H1 (cell line): ENCODE data around the gene ARHGAP8. TPM values are rescaled to one million over a fixed set of nuclear protein-coding genes. Genes with fewer than 3 reads are reported as not detected.
"Not testable (repeated sequence)": the region's sequence is repeated elsewhere in the genome, so short reads cannot be mapped to it uniquely, and the experiment has no call there.

Experiments used
- CTCF ChIA-PET: fragments of 300-600 bp; sonication (Branson Sonifier 250); formaldehyde crosslinking; loops from one replicate; lab custom pipeline; 2021; ENCODE audit not compliant: partially characterized antibody; lab: Charles Lee
- POLR2A ChIA-PET: fragments of 300-600 bp; sonication (Branson Sonifier 250); formaldehyde crosslinking; loops from one replicate; lab custom pipeline; 2021; ENCODE audit warnings: inconsistent platforms; ENCODE audit not compliant: partially characterized antibody; lab: Charles Lee
- DNase-seq, 2 experiments: peaks; one replicate each; pipeline versions ENCODE4 v3.0.0 to v3.0.0-alpha.2; 2010 to 2022; ENCODE audit warnings: low spot score in 2 of 2, low read depth in 1 of 2, mixed read lengths in 1 of 2
- FAIRE-seq: peaks from 2 replicates; lab custom pipeline; 2011; peaks lifted over from hg19 to GRCh38; lab: Jason Lieb, UNC
- H2AFZ ChIP-seq: 2 replicates; pipeline ENCODE4 v1.8.1; 2012; ENCODE audit warnings: low read length, inconsistent platforms
- H2AK5ac ChIP-seq: 2 replicates; pipeline ENCODE4 v1.6.1; 2013; ENCODE audit warnings: low read depth, low read length
- H2BK120ac ChIP-seq: replicated peaks from 2 replicates; pipeline ENCODE3; 2013; ENCODE audit warnings: low read depth, low read length, inconsistent platforms
- H2BK12ac ChIP-seq: 2 replicates; pipeline ENCODE4 v1.6.1; 2013; ENCODE audit warnings: low read depth, low read length
- H2BK15ac ChIP-seq: 2 replicates; pipeline ENCODE4 v1.6.1; 2013; ENCODE audit warnings: low read length
- H2BK20ac ChIP-seq: 2 replicates; pipeline ENCODE4 v1.6.1; 2013; ENCODE audit warnings: low read length
- H2BK5ac ChIP-seq: 2 replicates; pipeline ENCODE4 v1.6.1; 2013; ENCODE audit warnings: low read depth, low read length
- H3K14ac ChIP-seq: 2 replicates; pipeline ENCODE4 v1.6.1; 2013; ENCODE audit warnings: inconsistent platforms; ENCODE audit not compliant: insufficient read length
- H3K18ac ChIP-seq: 2 replicates; pipeline ENCODE4 v1.6.1; 2013; ENCODE audit warnings: low read length; ENCODE audit errors: extremely low read depth
- H3K23ac ChIP-seq: 2 replicates; pipeline ENCODE4 v1.6.1; 2013; ENCODE audit warnings: inconsistent platforms; ENCODE audit not compliant: insufficient read length
- H3K23me2 ChIP-seq: 2 replicates; pipeline ENCODE4 v1.6.1; 2013; ENCODE audit warnings: low read depth, low read length
- H3K27ac ChIP-seq: 2 replicates; pipeline ENCODE4 v1.6.1; 2011; ENCODE audit warnings: low read depth, low read length, inconsistent platforms
- H3K27me3 ChIP-seq, 4 experiments: replicated peaks in 1 of 4; 1 replicate in 1 of 4; 2 replicates in 3 of 4; pipeline versions ENCODE4 v1.6.1 to v1.8.1; 2011 to 2013; ENCODE audit warnings: low read length in 3 of 4, mild to moderate bottlenecking in 3 of 4, inconsistent platforms in 2 of 4, mixed read lengths in 2 of 4, moderate library complexity in 1 of 4; ENCODE audit not compliant: control insufficient read depth in 3 of 4, insufficient read depth in 3 of 4; ENCODE audit errors: extremely low read depth in 1 of 4
- H3K36me3 ChIP-seq, 4 experiments: 2 replicates each; pipeline versions ENCODE4 v1.6.1 to v1.8.1; 2011 to 2013; ENCODE audit warnings: mild to moderate bottlenecking in 4 of 4, low read length in 3 of 4, moderate library complexity in 2 of 4, control low read depth in 1 of 4, inconsistent platforms in 1 of 4; ENCODE audit not compliant: insufficient read depth in 4 of 4, control insufficient read depth in 2 of 4
- H3K4ac ChIP-seq: replicated peaks from 2 replicates; pipeline ENCODE3; 2013; ENCODE audit warnings: low read length, low read depth, mixed read lengths, inconsistent platforms; ENCODE audit not compliant: insufficient read length
- H3K4me1 ChIP-seq, 4 experiments: replicated peaks in 1 of 4; 1 replicate in 1 of 4; 2 replicates in 3 of 4; pipeline versions ENCODE4 v1.6.1 to v1.8.1; 2011 to 2013; ENCODE audit warnings: low read length in 3 of 4, inconsistent platforms in 2 of 4, mixed read lengths in 1 of 4; ENCODE audit not compliant: insufficient read depth in 4 of 4, control insufficient read depth in 3 of 4
- H3K4me2 ChIP-seq, 2 experiments: 2 replicates each; pipeline versions ENCODE4 v1.6.1 to v1.8.1; 2011 to 2013; ENCODE audit warnings: low read depth in 2 of 2, low read length in 2 of 2, control low read depth in 1 of 2, inconsistent platforms in 1 of 2, mild to moderate bottlenecking in 1 of 2; ENCODE audit not compliant: insufficient read depth in 1 of 2
- H3K4me3 ChIP-seq, 4 experiments: fragments of 200-600, 300-600 bp in 1 of 4; sonication (generic), shearing (Covaris generic), sonication (Bioruptor Twin) in 1 of 4; 2 replicates each; pipeline versions ENCODE4 v1.5.1 to v1.8.1; 2011 to 2016; ENCODE audit warnings: low read length in 4 of 4, low read depth in 3 of 4, control low read depth in 2 of 4, inconsistent platforms in 2 of 4, mild to moderate bottlenecking in 2 of 4, mixed read lengths in 1 of 4, moderate library complexity in 1 of 4; ENCODE audit not compliant: insufficient read depth in 2 of 4; ENCODE audit errors: extremely low read depth in 1 of 4
- H3K56ac ChIP-seq: replicated peaks from 2 replicates; pipeline ENCODE3; 2013; ENCODE audit warnings: low read depth, mild to moderate bottlenecking, mixed read lengths, low read length, inconsistent platforms; ENCODE audit not compliant: insufficient read length
- H3K79me1 ChIP-seq: 2 replicates; pipeline ENCODE4 v1.6.1; 2013; ENCODE audit warnings: low read depth, low read length, control low read depth
- H3K79me2 ChIP-seq, 2 experiments: 2 replicates each; pipeline versions ENCODE4 v1.6.1 to v1.8.1; 2012 to 2013; ENCODE audit warnings: low read length in 2 of 2, mild to moderate bottlenecking in 2 of 2, inconsistent platforms in 1 of 2; ENCODE audit not compliant: insufficient read depth in 2 of 2, control insufficient read depth in 1 of 2
- H3K9ac ChIP-seq, 4 experiments: replicated peaks in 1 of 4; 1 replicate in 1 of 4; 2 replicates in 3 of 4; pipeline versions ENCODE4 v1.6.1 to v1.8.1; 2011 to 2013; ENCODE audit warnings: low read depth in 3 of 4, low read length in 3 of 4, control low read depth in 2 of 4, mild to moderate bottlenecking in 2 of 4, moderate library complexity in 2 of 4, inconsistent platforms in 1 of 4; ENCODE audit errors: extremely low read depth in 1 of 4
- H3K9me3 ChIP-seq, 2 experiments: 2 replicates each; pipeline versions ENCODE4 v1.6.1 to v1.8.1; 2012 to 2013; ENCODE audit warnings: mild to moderate bottlenecking in 2 of 2, moderate library complexity in 2 of 2, control low read depth in 1 of 2, inconsistent platforms in 1 of 2, low read depth in 1 of 2, low read length in 1 of 2, mixed read lengths in 1 of 2; ENCODE audit not compliant: insufficient read depth in 2 of 2
- H4K20me1 ChIP-seq, 2 experiments: replicated peaks in 1 of 2; 2 replicates each; pipeline versions ENCODE3 to v1.8.1; 2011 to 2013; ENCODE audit warnings: inconsistent platforms in 2 of 2, low read length in 2 of 2, mild to moderate bottlenecking in 1 of 2; ENCODE audit not compliant: insufficient read depth in 2 of 2, control insufficient read depth in 1 of 2
- H4K5ac ChIP-seq: 2 replicates; pipeline ENCODE4 v1.6.1; 2013; ENCODE audit warnings: low read length, low read depth, mixed read lengths, inconsistent platforms; ENCODE audit not compliant: insufficient read length
- H4K8ac ChIP-seq: 2 replicates; pipeline ENCODE4 v1.8.0; 2013; ENCODE audit warnings: mild to moderate bottlenecking, moderate library complexity, low read length, inconsistent platforms; ENCODE audit not compliant: insufficient read depth; ENCODE audit errors: extremely low read depth
- H4K91ac ChIP-seq: replicated peaks from 2 replicates; pipeline ENCODE3; 2013; ENCODE audit warnings: low read length, mixed read lengths, inconsistent platforms; ENCODE audit not compliant: insufficient read length
- BACH1 ChIP-seq: IDR thresholded peaks from 2 replicates; pipeline ENCODE4 v1.6.1; 2012; ENCODE audit warnings: low read length, improper control_type of control experiment
- CBX8 ChIP-seq: fragments of 300-800, 300-1000 bp; sonication (generic); IDR thresholded peaks from 2 replicates; pipeline ENCODE4 v1.7.1; 2016; ENCODE audit warnings: low read depth, low read length, borderline replicate concordance
- CEBPB ChIP-seq: IDR thresholded peaks from 2 replicates; pipeline ENCODE4 v1.6.1; 2012; ENCODE audit warnings: low read depth, low read length
- NRF1 ChIP-seq: IDR thresholded peaks from 2 replicates; pipeline ENCODE4 v1.6.1; 2011; ENCODE audit warnings: mild to moderate bottlenecking, low read depth, low read length, improper control_type of control experiment
- PHF8 ChIP-seq: fragments of 200-600 bp; sonication (generic); conservative IDR thresholded peaks from 2 replicates; pipeline ENCODE4 v1.7.1; 2012; ENCODE audit warnings: low read depth, mild to moderate bottlenecking, inconsistent platforms, low read length, moderate library complexity
- SAP30 ChIP-seq: fragments of 300-600 bp; sonication (generic); IDR thresholded peaks from 2 replicates; pipeline ENCODE4 v1.7.1; 2012; ENCODE audit warnings: low read length, moderate library complexity, mild to moderate bottlenecking, inconsistent platforms; ENCODE audit not compliant: insufficient read depth, insufficient replicate concordance
- YY1 ChIP-seq: IDR thresholded peaks from 2 replicates; pipeline ENCODE4 v1.6.1; 2011; ENCODE audit warnings: low read depth, mild to moderate bottlenecking, low read length
- WGBS, 2 experiments: shearing (Covaris generic) in 1 of 2; methylation state at CpG; one replicate each; pipeline versions ENCODE4 v1.1.6 to v1.1.7; 2013 to 2015; ENCODE audit warnings: low lambda C conversion rate in 2 of 2, mixed read lengths in 2 of 2, inconsistent platforms in 1 of 2, low coverage in 1 of 2, missing lambda C conversion rate in 1 of 2; ENCODE audit not compliant: insufficient replicate concordance in 2 of 2, insufficient coverage in 1 of 2, insufficient read length in 1 of 2; ENCODE audit errors: extremely low coverage in 1 of 2, missing lambda C conversion rate in 1 of 2; 5-methylcytosine and 5-hydroxymethylcytosine counted together
- polyA plus RNA-seq, 7 experiments: library from polyadenylated mRNA; depleted of rRNA in 3 of 7; stranded (reverse) in 5 of 7; unstranded in 2 of 7; fragments of >200 nt in 5 of 7; fragments of 200-250 nt in 2 of 7; gene quantifications; 1 replicate in 5 of 7; 2 replicates in 1 of 7; 4 replicates in 1 of 7; pipeline versions ENCODE4 v1.2.1 to v1.2.3, GENCODE V29; 2011 to 2013; ENCODE audit warnings: missing spikeins in 2 of 7, mixed read lengths in 2 of 7
- total RNA-seq: library from RNA; stranded (reverse); fragmentation: NEBNext Ultra II Directional; extraction: Animal tissue kit (Norgen Biotek cat#: 25700); gene quantifications from 2 replicates; pipeline ENCODE4 v1.2.1, GENCODE V29; 2021

ARHGAP8 gene
- total and polyA plus RNA-seq, 2 of the 8 experiments (the other 6 are each of a cell fraction or from before 2014, with no cell fraction given) = 35.6 to 47.7 TPM

DNA sequence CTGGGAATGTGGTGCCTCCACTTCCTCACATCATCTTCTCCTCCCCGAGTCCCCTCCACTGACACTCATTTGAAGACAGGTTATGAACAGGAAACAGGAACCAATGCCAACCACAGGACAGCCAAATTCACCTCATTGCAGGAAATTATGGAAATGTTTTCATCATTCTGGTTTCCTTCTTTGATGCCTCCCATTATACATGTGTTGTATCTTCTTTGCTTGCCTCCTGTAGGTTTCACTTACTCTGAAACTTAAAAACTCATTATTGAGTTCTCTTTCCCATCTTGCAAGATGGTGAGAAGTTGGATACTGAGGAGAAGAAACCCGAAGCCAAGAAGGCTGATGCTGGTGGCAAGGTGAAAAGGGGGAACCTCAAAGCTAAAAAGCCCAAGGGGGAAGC, 148.9 kb downstream of the ARHGAP8 start (continued):
- TF ChIP-seq CBX8 (no peak), BACH1 (no peak), NRF1 (no peak), SAP30 (no peak), YY1 (no peak), PHF8 (no peak), CEBPB (no peak)
- TF ChIP-seq, all 59 proteins: peak for 0

DNA sequence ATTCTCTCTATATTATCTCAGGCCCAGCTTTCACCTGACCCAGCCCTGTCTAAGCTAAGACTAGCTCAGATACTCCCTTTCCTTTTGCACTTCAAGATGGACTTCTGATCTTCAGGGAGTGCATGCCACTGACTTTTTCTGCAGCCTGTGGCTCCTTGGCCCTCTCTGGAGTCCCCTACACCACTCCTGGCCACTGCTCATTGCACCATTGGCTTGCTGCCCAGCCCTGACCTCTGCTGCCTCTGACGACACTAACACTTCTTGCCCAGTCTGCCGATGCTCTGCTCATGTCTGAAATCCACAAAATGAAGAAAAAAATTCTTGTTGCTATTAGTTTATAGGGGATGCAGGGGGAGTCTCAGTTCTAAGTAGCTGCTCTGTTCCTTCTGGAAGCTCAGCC, 150.8 kb downstream of the ARHGAP8 start:
- not testable (repeated sequence) for H2BK15ac ChIP-seq, H4K5ac ChIP-seq, H2AFZ ChIP-seq, H3K79me2 ChIP-seq, H2AK5ac ChIP-seq, H3K4ac ChIP-seq, H2BK12ac ChIP-seq, H3K4me1 ChIP-seq, H3K27me3 ChIP-seq, H2BK5ac ChIP-seq, H3K79me1 ChIP-seq, H4K8ac ChIP-seq, H3K18ac ChIP-seq, H3K23me2 ChIP-seq, H3K14ac ChIP-seq, H4K91ac ChIP-seq, H2BK20ac ChIP-seq, H3K27ac ChIP-seq, H3K4me3 ChIP-seq, H3K9ac ChIP-seq, H3K56ac ChIP-seq, H3K4me2 ChIP-seq, H4K20me1 ChIP-seq, H2BK120ac ChIP-seq, DNase-seq, H3K23ac ChIP-seq
- ChIA-PET POLR2A (interaction anchor here (0.7 kb wide), 1 partner anchor 373 kb away, joined by 4 read pairs; no protein-coding TSS in a partner anchor), CTCF (interaction anchor here (1.0 kb wide), 1 partner anchor 15 kb away, joined by 3 read pairs; no protein-coding TSS in a partner anchor)
- WGBS, 2 experiments = no CpG with 5 or more reads among the region's 2 CpGs
- peaks cover 11 to 15% of the 10 kb centered on the region in 2 experiments; a peak in 3 of 4 replicates for H3K9me3 ChIP-seq
- peak; percentile 60 for FAIRE-seq
- H3K36me3 ChIP-seq = peaks cover 0 to 28% (median 11%) of the 10 kb centered on the region in 4 experiments; a peak in 5 of 8 replicates
